H1 (cell line): ENCODE data around the gene POLRMT. TPM values are rescaled to one million over a fixed set of nuclear protein-coding genes. Genes with fewer than 3 reads are reported as not detected.

ENCODE experiments used
- CBX8 ChIP-seq: fragments of 300-800, 300-1000 bp; sonication (generic); IDR thresholded peaks from 2 replicates; pipeline ENCODE4 v1.7.1; 2016; ENCODE audit warnings: low read depth, low read length, borderline replicate concordance
- CHD7 ChIP-seq: fragments of 300-600 bp; sonication (generic); IDR thresholded peaks from 2 replicates; pipeline ENCODE4 v1.7.1; 2012; ENCODE audit warnings: low read length, moderate library complexity, mild to moderate bottlenecking, inconsistent platforms; ENCODE audit not compliant: insufficient replicate concordance
- EGR1 ChIP-seq: IDR thresholded peaks from 2 replicates; pipeline ENCODE4 v1.6.1; 2011; ENCODE audit warnings: low read depth, low read length, borderline replicate concordance
- GTF2F1 ChIP-seq: IDR thresholded peaks from 2 replicates; pipeline ENCODE4 v1.6.1; 2012; ENCODE audit warnings: low read depth, low read length, improper control_type of control experiment, borderline replicate concordance
- NANOG ChIP-seq: IDR thresholded peaks from 2 replicates; pipeline ENCODE4 v1.6.1; 2011; ENCODE audit warnings: low read length, low read depth, mild to moderate bottlenecking, inconsistent platforms; ENCODE audit not compliant: insufficient read depth, poor library complexity, severe bottlenecking
- RAD21 ChIP-seq, 2 experiments: IDR thresholded peaks in 1 of 2; conservative IDR thresholded peaks in 1 of 2; 2 replicates each; pipeline ENCODE4 v1.6.1; 2011; ENCODE audit warnings: low read depth in 2 of 2, low read length in 2 of 2, improper control_type of control experiment in 1 of 2, inconsistent platforms in 1 of 2, mild to moderate bottlenecking in 1 of 2, moderate library complexity in 1 of 2
- SIN3A ChIP-seq, 2 experiments: IDR thresholded peaks in 1 of 2; conservative IDR thresholded peaks in 1 of 2; 2 replicates each; pipeline ENCODE4 v1.6.1; 2011 to 2012; ENCODE audit warnings: low read length in 2 of 2, improper control_type of control experiment in 1 of 2, low read depth in 1 of 2, mild to moderate bottlenecking in 1 of 2
- SP1 ChIP-seq: IDR thresholded peaks from 2 replicates; pipeline ENCODE4 v1.6.1; 2011; ENCODE audit warnings: low read depth, low read length
- TAF7 ChIP-seq: optimal IDR thresholded peaks from 2 replicates; pipeline ENCODE3; 2011; ENCODE audit warnings: low read depth, mild to moderate bottlenecking, inconsistent platforms, low read length, moderate library complexity, borderline replicate concordance
- YY1 ChIP-seq: IDR thresholded peaks from 2 replicates; pipeline ENCODE4 v1.6.1; 2011; ENCODE audit warnings: low read depth, mild to moderate bottlenecking, low read length
- polyA plus RNA-seq, 7 experiments: library from polyadenylated mRNA; depleted of rRNA in 3 of 7; stranded (reverse) in 5 of 7; unstranded in 2 of 7; fragments of >200 nt in 5 of 7; fragments of 200-250 nt in 2 of 7; gene quantifications; 1 replicate in 5 of 7; 2 replicates in 1 of 7; 4 replicates in 1 of 7; pipeline versions ENCODE4 v1.2.1 to v1.2.3, GENCODE V29; 2011 to 2013; ENCODE audit warnings: missing spikeins in 2 of 7, mixed read lengths in 2 of 7
- total RNA-seq: library from RNA; stranded (reverse); fragmentation: NEBNext Ultra II Directional; extraction: Animal tissue kit (Norgen Biotek cat#: 25700); gene quantifications from 2 replicates; pipeline ENCODE4 v1.2.1, GENCODE V29; 2021

The POLRMT gene
- total and polyA plus RNA-seq, 2 of the 8 experiments (the other 6 are each of a cell fraction or from before 2014, with no cell fraction given), result 93.0 to 111 TPM

- TF ChIP-seq CHD7 (no peak), CBX8 (no peak), NANOG (no peak), TAF7 (no peak), SP1 (no peak), YY1 (no peak), SIN3A (conservative IDR thresholded peaks at IDR 0.05 in 1 of 2, IDR thresholded peaks at IDR 0.05 in 1 of 2; ENCODE audit: low read depth in 1 of 2, low read length in 2 of 2) (no peak), GTF2F1 (no peak), RAD21 (IDR thresholded peaks at IDR 0.05 in 1 of 2, conservative IDR thresholded peaks at IDR 0.05 in 1 of 2; ENCODE audit: low read depth in 2 of 2, low read length in 2 of 2) (no peak), EGR1 (no peak)
Measured at GRCh38 chr19:609004-609346, 24.4 kb downstream of the POLRMT start (continued).
